NCI-H2196 (cell line): ENCODE measurements around the gene ADCY1.

Experiments used
- DNase-seq: peaks from one replicate; lab custom pipeline; 2025; ENCODE audit not compliant: unreplicated experiment; lab: John Stamatoyannopoulos, UW

ADCY1 gene

GRCh38 chr7:45689011-45689796 lies 115.0 kb downstream of the ADCY1 start:
- DNase-seq, result no peak

GRCh38 chr7:45689797-45690761 lies 115.9 kb downstream of the ADCY1 start:
- DNase-seq, result no peak

GRCh38 chr7:45690762-45691150 lies 116.6 kb downstream of the ADCY1 start:
- DNase-seq, result no peak

- no peak for DNase-seq
These were observed 117.0 kb downstream of the ADCY1 start for GRCh38 chr7:45691155-45691656.

- no peak for DNase-seq
These were observed 117.9 kb downstream of the ADCY1 start for GRCh38 chr7:45692031-45692430.

- DNase-seq, result no peak
These were observed 121.3 kb downstream of the ADCY1 start for GRCh38 chr7:45695249-45695995.

GRCh38 chr7:45696476-45696875 lies 122.3 kb downstream of the ADCY1 start:
- DNase-seq, result no peak

- no peak for DNase-seq
These were observed 123.5 kb downstream of the ADCY1 start for GRCh38 chr7:45697576-45698136.

- no peak for DNase-seq
These were observed 124.3 kb downstream of the ADCY1 start for GRCh38 chr7:45698303-45699014.

GRCh38 chr7:45699015-45699309 lies 124.8 kb downstream of the ADCY1 start:
- DNase-seq, result no peak

GRCh38 chr7:45699726-45700390 lies 125.7 kb downstream of the ADCY1 start:
- no peak for DNase-seq

- no peak for DNase-seq
These were observed 126.4 kb downstream of the ADCY1 start for GRCh38 chr7:45700556-45700955.

- no peak for DNase-seq
These were observed 127.7 kb downstream of the ADCY1 start for GRCh38 chr7:45701701-45702510.

GRCh38 chr7:45702751-45703150 lies 128.6 kb downstream of the ADCY1 start:
- no peak for DNase-seq

- no peak for DNase-seq
These were observed 129.2 kb downstream of the ADCY1 start for GRCh38 chr7:45703373-45703821.

GRCh38 chr7:45703911-45704682 lies 129.9 kb downstream of the ADCY1 start:
- no peak for DNase-seq

- DNase-seq, result no peak
These were observed 130.5 kb downstream of the ADCY1 start for GRCh38 chr7:45704683-45705016.
